NK-92 (cell line): Measurements from ENCODE around the gene DHRS13.

Experiments used
- DNase-seq: peaks from one replicate; lab custom pipeline; 2025; ENCODE audit not compliant: unreplicated experiment; lab: John Stamatoyannopoulos, UW

Gene DHRS13, protein sequence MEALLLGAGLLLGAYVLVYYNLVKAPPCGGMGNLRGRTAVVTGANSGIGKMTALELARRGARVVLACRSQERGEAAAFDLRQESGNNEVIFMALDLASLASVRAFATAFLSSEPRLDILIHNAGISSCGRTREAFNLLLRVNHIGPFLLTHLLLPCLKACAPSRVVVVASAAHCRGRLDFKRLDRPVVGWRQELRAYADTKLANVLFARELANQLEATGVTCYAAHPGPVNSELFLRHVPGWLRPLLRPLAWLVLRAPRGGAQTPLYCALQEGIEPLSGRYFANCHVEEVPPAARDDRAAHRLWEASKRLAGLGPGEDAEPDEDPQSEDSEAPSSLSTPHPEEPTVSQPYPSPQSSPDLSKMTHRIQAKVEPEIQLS

DNA sequence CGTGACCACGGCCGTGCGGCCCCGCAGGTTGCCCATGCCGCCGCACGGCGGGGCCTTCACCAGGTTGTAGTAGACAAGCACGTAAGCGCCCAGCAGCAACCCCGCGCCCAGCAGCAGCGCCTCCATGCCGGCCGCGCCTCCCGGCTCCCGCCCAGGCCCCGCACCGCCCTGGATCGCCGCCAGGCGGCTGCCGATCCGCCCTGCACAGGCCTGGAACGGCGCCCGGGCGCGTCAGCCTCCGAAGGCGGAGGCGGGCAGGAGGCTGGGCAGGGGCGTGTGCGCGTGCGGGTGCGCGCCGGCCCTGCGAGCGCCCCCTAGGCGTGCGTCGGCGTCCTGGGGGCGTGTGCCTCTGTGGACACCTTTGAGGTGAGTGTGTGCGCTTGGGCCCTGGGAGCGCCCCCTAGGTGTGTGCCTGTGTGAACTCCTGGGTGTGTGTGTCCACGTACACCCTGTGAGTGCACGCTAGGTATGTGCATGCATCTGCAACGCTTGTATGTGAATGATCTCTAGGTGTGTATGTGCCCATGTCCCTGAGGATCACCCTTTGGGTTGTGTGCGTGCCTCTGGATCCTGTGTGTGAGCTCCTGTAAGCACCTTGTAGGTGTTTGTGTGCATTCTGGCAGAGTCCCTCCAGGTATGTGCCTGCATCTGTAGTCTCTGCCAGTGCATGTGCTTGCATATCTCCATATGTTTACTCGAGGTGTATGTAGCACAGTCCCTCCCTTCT lies at the start of gene DHRS13:
DHRS13 (minus strand) TSS at position 261 of the 727 bp plus-strand sequence; CDS start at position 126, 135 bp downstream.
- peak; percentile 44 for DNase-seq

GRCh38 chr17:28951991-28952975 lies 49.4 kb upstream of the DHRS13 start:
- peak; percentile 79 for DNase-seq

DNA sequence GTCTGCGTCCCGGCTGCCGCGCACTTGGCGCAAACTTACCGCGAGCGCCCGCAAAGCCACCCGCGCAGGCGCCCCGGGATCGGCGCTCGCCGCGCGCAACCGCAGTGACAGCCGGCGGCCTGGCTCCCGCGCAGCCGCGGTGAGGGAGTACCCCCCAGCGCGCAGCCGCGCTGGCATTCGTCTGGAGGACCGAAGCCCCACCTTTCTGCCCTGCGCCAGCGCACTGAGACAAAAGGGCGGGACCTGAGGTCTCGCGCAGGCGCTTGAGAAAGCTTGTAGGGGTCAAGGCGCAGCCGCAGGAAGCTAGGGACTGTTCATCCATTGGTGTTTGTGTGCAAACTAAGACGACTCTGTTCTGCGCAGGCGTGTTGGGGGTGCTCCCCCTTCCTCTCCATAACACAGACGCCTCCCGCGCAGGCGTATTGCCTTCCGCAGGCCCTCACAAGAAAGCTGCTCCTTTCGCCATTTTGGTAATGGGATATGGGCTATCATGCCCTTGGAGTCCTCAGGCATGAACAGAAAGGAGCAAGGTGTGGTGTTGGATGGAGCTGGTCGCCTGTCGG lies 48.6 kb upstream of the DHRS13 start, which contains the start of gene PHF12:
PHF12 (minus strand) TSS at position 91 of the 563 bp plus-strand sequence. CDS start 558 bp downstream, outside the sequence.
- peak; percentile 99 for DNase-seq

DNA sequence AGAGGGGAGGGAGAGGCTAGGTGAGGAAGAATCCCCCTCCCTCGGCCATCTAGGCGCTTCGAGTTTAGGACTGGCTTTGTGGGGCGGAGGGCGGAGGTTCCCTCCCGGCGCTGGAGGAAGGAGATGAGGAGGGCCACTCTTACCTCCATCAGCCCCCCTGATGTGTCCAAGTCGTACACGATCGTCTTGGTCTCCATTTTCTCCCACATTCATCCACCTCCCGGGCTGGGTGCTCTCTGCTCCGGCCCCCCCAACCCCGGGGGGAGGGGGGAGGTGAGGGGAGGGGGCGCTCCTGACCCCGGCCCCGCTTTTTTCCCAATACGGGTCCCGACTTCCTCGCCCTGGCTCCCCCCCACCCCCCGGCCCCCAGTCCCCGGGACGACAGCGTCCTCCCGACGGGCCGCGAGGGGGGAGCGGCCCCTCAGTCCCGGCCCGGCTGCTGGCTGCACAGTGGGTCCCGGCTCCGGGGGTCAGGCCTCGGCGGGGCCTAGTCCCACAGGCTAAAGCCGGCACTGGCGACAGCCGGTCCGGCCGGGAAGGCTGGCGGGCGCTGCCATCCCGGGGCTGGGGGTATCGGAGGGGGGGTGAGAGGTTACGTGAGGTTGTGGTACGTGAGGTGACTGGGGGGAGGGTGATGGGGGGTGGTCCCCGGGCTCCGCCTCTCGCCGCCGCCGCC lies 48.0 kb upstream of the DHRS13 start:
- DNase-seq: no peak

DNA sequence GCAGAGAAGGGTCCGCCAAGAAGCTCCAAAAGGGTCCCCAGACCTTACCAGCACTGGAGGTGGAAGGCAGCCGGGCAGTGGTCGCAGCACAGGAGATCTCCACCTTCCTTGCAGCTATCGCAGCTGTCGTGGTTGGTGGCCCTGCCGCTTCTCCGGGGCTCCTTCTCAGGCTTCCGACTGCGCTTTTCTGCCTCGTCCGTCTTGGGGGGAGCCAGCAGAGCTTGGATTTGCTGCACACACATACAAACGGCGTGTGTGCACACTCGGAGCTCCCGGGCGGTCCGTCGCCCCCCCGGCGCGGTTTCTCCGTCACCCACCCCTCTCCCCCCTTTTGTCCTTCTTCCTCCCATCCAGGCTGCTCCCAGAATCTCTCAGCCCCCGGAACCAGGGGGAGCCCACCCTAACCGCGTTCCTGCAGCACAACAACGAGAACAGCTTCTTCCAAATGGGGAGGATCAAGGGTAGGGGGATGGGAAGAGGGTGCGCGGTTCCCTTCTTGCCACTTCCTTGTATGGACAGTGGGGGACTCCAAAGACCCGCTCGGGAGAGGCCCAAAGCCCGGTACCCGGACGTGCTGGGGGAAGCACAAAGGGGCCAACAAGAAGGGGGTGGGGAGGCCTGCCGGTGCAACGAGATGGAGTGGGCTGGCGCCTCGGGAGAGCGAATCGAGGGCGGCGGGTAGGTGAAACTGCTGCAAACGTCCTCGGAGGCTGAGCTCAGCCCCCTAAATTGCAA lies 47.3 kb upstream of the DHRS13 start:
- DNase-seq: no peak

DNA sequence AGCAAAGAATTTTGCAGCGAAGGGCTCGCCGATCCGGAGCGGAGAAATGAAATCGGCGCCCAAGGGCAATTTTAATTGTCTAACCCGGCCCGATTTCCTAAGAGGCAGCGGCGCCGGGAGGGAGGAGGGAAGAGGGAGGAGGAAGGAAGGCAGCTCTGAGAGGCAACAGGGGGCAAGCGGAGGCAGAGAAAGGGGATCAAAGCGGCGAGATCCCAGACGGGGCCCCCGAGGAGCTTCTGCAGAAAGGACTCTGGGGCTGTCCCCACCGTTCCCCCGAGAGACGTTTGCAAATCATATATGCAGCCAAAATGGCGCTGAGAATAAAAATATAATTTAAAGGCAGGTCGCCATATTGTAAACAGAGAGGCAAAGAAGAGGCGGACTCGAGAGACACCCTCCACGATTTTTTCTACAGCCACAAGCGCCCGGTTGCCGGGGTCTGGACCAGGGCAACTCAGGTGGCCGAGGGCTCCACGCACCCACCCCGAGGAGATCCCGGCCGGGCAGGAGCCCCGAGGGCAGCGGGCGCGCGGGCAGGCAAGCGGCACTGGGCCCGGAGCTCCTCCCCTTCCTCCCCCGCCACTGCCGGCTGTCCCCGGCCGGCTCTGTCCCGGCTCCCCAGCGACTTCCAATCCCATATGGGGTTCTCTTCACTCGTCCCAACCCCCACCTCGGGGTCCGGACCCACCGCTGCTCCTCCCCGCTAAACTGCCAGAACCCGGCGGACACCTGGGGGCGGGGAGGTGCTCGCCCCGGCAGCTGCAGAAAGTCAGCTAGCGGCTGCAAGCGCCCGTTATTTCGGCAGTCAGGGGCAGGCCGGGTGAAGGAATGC lies 46.5 kb upstream of the DHRS13 start:
- DNase-seq: no peak

DNA sequence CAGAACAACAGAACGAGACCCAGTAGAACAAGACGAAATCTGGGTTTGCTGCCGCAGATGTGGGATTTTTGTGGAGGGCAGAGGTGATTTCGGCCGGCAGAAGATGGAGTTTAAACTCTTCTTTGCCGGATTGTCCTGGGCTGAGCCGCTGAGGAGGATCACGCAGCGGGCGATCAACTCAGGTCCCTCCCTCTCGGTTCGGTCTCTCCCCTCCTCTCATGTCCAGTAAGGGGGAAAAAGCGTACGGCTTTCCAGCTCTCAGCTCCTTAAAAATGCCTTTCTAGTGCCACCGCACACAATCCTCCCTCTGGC lies 46.0 kb upstream of the DHRS13 start:
- no peak for DNase-seq

DNA sequence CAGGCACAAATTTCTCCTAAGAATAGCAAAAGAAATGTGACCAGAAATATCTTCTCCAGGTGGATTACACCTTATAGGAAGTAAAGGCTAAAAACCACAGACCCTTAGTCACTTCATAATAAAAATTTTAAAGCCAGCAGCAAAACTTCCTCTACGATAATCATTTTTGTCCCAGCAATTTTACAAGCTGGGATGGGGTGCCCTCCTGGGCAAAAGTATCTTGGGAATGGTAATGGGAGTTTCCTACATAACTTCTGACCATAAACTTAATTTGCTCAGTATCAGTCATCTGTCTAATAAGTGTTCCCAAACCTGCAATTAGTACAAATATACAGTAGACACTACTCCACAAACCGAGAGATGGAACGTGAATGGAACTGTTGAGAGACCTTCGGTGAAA lies 45.5 kb upstream of the DHRS13 start:
- DNase-seq: no peak

DNA sequence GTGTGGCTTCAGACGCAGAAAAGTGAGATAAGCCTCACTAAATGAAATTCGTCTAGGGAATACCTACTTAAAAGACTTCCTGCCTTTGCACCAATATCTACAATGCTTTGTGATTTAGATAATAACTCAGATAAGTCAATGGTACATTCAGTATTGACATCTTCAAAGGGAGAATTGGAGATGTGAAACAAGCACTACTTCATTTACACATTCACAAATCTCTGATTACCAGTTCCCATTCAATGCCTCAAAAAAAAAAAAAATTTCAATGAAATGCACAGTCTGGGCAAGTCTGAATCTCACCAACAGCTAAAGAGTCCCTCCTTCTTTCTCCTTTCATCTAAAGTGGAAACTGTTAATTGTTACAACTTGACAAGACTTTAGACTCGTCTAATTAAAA lies 44.8 kb upstream of the DHRS13 start:
- DNase-seq: no peak

DNA sequence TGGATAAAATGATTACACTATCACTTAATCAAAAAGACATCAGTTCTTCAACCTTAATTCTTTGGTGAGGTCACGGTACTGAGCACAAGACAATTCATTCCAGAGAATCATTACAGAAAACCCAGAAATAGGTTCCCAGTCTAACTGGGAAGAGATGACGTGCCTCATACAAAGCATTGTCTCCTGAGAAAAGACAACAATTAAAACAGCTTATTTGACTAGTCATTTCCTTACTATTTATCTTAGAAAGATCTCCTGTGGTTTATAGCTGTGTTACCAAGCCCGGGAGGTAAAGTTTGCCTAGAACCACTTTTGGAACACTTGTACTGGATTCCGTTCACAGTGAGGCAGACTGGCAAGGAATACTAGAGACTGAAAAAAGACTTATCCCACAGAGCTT lies 43.4 kb upstream of the DHRS13 start:
- no peak for DNase-seq

DNA sequence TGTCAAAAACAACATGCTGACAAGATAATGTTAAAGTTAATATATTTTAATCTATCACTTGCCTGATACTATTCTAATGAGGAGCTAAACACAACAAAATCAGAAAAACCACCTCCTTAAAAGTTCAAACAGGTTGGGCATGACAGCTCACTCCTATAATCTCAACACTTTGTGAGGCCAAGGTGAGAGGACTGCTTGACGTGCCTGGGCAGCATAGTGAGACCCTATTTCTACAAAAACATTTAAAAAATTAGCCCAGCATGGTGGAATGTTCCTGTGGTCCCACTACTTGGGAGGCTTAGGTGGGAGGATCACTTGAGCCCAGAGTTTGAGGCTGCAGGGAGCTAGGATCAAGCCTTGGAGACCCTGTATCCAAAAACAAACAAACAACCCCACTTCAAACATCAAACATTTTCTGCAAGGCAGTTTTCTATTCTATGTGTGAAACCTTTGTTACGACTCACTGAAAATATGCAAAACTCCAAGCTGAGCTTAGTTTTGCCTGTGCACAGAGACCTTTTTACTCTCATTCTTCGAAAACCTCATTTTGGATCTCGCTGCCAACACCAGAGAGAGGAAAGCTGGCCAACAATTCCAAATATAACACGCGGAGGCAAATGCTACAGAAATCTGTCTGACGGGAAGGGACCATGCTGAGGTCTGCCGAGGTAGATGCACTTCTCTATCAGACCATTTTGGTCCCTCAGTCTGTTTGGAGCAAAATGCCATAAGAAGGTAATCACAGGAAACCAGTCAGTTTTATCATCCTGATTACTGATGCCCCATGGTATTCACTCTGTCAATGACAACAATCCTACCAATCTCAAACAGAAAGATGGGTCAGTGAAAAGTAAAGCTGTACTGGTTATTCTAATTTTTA lies 42.2 kb upstream of the DHRS13 start:
- DNase-seq: no peak

DNA sequence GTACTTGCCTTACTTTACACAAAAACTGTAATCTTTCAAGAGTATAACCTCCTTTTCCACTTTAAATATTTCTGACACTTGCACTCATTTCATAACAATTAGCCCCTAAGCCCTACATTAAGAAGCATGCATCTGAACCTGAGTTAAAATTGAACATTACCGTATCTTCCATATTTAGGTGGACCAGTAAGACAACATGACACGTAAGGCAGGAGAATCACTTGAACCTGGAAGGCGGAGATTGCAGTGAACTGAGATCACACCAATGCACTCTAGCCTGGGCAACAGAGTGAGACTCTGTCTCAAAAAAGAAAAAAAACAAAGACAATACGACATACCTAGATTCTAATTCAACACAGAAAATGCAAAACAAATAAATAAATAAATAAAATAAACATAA lies 41.5 kb upstream of the DHRS13 start:
- no peak for DNase-seq

DNA sequence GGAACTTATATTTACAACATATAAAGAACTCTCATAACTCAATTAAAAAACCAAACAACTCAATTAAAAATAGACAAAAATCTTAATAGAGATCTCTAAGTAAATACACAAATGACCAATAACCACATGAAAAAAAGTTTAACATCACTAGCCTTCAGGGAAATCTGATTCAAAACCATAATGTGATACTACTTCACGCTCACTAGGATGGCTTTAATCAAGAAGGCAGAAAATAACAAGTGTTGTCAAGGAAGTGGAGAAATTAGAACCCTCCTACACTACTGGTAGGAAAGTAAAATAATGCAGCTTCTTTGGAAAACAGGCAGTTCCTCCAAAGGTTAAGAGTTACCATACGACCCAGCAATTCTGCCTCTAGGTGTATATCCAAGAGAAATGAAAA lies 40.0 kb upstream of the DHRS13 start:
- no peak for DNase-seq

DNA sequence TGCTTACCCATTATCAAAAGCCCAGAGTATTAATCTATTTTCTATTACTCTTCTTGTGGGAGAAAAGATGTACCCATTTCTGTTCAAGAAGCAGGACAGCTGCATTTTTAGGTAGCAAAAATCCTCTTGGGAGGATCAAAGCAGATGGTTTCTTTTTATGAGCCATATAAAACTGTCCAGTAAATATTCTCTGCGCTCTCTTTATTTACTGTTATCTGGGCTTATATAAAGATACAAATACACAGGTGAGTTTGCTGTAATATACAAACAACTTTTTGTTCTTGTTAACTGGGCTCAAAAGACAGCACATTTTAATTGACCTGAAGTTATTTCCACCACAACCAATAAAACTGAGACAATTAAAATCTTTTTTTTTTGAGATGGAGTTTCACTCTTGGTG lies 38.4 kb upstream of the DHRS13 start:
- no peak for DNase-seq

DNA sequence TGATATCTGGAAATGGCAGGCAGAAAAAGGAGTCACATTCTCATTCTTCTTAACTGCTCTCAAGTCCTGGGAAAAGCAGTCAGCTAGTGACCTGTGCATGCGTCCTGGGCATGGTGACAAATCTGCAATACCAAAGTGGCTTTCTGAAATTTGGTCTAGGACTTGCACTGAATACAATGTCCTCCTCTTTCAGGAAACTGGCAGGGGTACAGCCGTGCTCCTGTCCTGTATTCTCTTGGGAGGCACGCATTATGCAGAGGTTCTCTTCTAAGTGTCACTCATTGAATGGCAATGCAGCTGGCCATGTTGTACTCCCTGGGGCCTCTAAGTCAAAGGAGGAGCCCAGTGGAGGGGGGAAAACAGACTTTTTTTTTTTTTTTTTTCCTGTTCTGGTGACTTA lies 37.8 kb upstream of the DHRS13 start:
- no peak for DNase-seq

- no peak for DNase-seq
Measured at GRCh38 chr17:28940142-28940541, 37.3 kb upstream of the DHRS13 start.

- no peak for DNase-seq
Measured at GRCh38 chr17:28938552-28938951, 35.7 kb upstream of the DHRS13 start.
